Measurements from ENCODE around the gene RTN4RL2.

DNA sequence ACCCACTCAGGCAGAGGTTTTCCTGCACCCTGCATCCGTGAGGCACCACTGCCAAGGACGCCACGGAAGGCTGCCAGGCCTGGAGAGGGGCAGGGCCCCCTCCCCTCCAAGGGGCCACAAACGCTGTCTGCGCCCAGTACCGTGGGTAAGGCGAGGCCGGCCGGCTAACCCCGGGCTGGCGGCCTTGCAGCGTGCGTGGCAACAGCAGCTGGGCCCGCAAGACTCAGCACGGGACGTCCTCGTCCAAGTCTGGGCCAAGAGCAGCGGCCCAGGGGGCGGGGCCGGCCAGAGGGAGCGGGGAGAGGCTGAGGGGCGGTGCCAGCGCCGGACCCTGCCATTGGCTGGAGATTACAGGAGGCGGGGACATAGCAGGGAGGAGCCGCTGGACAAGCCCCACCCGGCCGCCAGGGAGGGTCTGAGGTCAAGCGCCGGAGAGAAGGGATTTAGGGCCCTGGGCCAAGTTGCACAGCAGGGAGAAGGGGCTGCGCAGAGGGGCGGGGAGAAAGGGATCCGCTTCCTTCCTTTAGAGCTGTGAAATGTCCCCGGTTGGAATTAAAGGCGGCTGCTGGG, 39.2 kb downstream of the RTN4RL2 start:
- TF ChIP-seq EP300 (conservative IDR thresholded peaks at IDR 0.05; ENCODE audit: poor library complexity, severe bottlenecking), result no peak
- TF ChIP-seq, protein P1, sequence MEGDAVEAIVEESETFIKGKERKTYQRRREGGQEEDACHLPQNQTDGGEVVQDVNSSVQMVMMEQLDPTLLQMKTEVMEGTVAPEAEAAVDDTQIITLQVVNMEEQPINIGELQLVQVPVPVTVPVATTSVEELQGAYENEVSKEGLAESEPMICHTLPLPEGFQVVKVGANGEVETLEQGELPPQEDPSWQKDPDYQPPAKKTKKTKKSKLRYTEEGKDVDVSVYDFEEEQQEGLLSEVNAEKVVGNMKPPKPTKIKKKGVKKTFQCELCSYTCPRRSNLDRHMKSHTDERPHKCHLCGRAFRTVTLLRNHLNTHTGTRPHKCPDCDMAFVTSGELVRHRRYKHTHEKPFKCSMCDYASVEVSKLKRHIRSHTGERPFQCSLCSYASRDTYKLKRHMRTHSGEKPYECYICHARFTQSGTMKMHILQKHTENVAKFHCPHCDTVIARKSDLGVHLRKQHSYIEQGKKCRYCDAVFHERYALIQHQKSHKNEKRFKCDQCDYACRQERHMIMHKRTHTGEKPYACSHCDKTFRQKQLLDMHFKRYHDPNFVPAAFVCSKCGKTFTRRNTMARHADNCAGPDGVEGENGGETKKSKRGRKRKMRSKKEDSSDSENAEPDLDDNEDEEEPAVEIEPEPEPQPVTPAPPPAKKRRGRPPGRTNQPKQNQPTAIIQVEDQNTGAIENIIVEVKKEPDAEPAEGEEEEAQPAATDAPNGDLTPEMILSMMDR (IDR thresholded peaks at IDR 0.05; ENCODE audit: poor library complexity, severe bottlenecking), result no peak
